ENCODE results near the gene NKAIN1.

GRCh38 chr1:31151402-31151801, 88.3 kb downstream of the NKAIN1 start:
- TF ChIP-seq CTCF (IDR thresholded peaks at IDR 0.05; ENCODE audit: low read length) (no peak), EZH2 (IDR thresholded peaks at IDR 0.05; ENCODE audit: borderline replicate concordance, low read length) (no peak)
